NCI-H2196 treated with DMSO at 0.1 percent for 48 hours (cell line): ENCODE data around the gene KCNN4.
"Not testable (repeated sequence)": the region's sequence is repeated elsewhere in the genome, so short reads cannot be mapped to it uniquely, and the experiment has no call there.

Source experiments
- DNase-seq: peaks from one replicate; lab custom pipeline; 2025; ENCODE audit not compliant: unreplicated experiment; lab: John Stamatoyannopoulos, UW

The KCNN4 gene

GRCh38 chr19:43775299-43775890, 5.4 kb downstream of the KCNN4 start:
- no peak for DNase-seq

- not testable (repeated sequence) for DNase-seq
Observed at GRCh38 chr19:43774940-43775258, 5.9 kb downstream of the KCNN4 start.

DNA sequence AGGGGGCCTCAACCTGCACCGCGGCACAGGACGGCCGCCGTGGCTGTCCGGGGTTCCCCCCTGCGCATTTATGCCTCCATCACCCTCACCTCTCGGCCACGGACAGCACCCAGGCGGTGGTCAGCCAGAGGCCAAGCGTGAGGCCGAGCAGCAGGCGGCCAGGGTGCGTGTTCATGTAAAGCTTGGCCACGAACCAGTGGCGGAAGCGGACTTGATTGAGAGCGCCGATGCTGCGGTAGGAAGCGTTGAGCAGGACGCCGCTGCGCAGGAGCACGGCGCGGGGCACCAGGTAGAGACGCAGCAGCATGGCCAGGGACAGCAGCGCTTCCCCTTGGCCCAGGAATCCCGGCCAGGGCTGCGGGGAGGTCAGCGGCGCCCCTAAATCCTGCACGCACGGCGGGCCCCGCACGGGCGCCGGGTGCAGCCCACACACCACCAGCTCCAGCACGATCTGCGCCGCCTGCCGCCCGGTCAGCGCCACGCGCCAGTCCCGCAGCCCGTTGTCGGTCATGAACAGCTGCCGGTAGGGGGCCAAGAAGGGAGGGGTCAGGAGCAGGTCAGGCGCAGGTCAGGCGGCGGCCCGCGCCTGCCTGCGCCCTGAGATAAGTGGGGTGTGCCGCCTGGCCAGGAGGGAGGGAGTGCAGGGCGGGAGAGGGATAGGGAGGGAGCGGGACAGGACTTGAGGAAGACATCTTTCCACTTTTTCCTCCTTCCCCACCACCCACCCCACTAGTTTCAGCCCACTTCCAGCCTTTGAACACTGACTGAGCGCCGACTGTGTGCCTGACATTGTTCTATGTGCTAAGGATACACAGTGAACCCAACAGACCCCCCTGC, 6.5 kb downstream of the KCNN4 start:
- no peak for DNase-seq

DNA sequence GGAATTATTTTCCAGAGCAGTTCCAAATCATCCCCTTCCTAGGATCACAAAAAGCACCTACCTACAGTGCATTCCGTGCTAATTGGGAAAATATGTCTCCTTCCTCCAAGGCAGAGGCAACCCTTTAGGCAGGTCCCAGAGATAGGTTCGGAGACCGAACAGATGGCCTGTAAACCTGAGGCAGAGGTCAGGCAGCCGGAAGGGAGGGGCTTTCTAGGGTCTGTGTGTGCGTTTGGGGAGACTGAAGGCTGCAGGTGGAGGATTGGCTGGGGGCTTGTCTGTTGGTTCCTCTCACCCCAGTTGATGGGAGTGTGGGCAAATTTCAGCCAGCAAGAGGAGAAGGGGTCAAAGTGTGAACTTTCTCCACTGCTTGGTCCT, 7.1 kb downstream of the KCNN4 start:
- DNase-seq = no peak

GRCh38 chr19:43769256-43769655, 11.5 kb downstream of the KCNN4 start:
- DNase-seq = no peak

DNA sequence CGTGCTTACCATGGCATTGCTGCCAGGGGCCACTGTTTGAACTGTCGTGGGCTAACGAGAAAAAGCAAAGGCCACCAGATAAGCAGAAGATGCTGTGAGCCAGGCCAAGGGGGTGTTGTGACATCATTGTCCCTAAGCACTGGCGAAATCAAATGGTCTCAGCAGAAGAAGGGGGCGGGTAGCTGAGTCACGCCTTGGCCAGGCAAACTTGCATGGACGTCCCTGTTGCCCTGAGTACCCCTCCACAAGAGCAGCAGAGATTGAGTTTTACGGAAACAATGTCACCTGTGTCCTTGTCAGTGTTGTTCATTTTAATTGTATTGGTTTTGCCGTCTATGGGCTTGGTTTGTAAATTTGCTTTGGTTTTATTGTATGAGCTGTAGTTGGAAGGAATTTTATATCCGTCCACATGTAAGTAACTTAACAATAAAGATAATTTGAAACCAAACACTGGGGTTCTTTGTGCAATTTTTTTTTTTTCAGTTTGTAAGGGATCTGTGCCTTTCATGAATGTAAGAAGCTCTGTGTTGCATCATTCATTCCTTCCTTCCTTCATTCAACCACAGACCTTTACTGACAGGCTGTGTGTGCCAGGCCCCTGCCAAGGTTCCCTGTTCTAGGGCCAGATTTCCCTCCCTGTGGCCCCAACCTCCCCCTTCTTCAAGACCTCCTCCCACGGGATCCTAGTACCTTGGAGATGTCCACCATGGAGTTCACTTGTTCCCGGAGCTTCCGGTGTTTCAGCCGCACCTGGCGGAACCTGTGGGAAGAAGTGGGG, 12.3 kb downstream of the KCNN4 start:
- DNase-seq = no peak

- no peak for DNase-seq
Observed at GRCh38 chr19:43767818-43768217, 13.0 kb downstream of the KCNN4 start.

DNA sequence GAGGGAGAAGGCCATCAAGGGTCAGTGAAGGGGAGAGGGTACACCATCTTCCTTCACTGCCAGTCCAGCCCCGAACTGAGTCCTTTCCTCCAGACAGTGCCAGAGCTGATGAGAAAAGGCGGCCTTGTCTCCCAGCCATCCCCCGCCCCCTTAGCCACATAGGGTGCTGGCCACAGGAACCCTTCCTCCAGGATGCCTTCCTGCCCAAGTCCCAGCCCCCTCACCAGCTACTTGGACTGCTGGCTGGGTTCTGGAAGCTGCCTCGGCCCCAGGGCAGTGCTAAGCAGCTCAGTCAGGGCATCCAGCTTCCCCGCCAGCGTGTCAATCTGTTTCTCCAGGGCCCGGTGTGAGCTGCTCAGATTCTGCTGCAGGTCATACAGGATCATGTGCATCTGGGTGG, 13.5 kb downstream of the KCNN4 start:
- no peak for DNase-seq

DNA sequence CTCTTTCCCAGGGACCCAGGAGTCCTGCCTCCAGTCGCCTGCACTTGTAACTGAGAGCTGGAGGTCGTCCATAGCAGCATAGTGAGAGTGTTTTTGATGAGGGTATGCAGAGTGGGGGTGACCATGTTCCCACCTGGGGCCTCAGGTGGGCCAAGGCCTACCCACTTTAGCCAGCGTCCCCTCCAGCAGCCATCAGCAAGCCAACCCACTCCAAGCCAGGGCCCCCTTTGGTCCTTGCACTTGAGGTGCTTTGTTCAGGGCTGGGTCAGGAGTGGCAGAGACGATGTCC, 14.1 kb downstream of the KCNN4 start:
- no peak for DNase-seq

GRCh38 chr19:43765109-43765876, 15.5 kb downstream of the KCNN4 start:
- DNase-seq = no peak

DNA sequence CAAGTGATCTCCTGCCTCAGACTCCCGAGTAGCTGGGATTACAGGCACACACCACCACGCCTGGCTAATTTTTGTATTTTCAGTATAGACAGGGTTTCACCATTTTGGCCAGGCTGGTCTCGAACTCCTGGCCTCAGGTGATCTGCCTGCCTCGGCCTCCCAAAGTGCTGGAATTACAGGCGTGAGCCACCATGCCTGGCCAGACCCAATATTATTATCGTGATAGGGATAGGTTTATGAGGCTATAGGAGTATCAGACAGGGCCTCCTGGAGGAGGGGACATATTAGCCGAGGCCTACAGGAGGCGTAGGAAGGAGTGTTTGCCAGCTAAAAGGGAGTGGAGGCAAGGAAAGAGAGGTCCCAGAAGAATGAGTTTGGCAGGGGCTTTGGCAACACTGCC, 16.1 kb downstream of the KCNN4 start:
- not testable (repeated sequence) for DNase-seq

DNA sequence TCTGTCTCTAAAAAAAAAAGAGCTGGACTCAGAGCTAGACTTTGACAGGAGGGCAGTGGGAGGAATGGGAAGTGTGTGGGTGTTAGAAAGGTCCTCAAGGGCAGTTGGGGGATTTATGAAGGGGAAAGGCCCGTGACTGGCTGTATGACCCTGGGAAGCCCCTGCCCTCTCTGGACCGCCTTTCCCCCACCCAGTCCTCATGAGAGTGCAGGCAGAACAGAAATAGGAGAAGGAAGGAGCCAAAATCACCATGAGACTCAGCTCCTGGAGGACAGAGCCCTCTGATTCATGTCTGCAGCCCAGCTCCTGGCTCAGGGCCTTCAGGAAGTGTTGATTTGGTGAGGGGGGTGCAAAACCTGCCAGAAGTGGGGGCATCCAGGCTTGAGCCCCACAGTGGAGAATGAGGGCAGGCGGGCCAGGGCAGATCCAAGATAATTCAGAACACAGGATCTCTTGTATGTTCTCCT, 17.3 kb downstream of the KCNN4 start:
- DNase-seq = no peak

DNA sequence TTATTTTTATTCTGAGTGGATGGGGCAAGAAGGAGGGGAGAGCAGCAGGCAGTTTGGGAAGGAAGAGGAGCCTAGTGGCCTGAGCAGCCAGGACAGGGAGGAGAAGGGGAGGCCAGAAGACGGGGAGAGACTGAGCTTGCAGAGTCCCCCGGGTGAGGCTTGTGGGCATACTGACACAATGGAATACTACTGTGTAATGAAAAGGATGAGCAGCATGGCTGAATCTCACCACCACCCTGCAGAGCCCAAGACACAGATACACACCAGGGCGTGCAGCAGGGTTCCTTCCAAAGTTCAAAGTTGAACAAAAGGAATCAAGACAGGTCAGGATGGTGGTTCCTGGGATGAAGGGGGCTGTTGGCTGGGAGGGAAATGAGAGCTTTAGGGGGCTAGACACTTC, 18.0 kb downstream of the KCNN4 start:
- DNase-seq = no peak

DNA sequence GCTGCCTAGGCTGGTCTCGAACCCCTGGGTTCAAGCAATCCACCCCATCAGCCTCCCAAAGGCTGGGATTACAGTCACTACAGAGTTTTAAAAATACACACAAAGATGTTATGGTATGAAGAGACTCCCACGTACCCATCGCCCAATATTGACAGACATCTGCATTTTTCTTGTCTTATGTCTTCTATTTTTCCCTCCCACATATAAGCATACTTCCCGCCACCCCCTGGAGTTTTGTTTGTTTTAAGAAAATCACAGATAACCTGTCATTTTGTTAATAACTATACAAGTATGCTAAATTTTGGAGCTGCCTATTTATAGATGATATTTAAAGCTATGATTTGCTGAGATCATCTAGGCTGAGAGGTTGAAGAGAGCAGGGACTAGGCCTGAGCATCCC, 19.8 kb downstream of the KCNN4 start:
- no peak for DNase-seq

DNA sequence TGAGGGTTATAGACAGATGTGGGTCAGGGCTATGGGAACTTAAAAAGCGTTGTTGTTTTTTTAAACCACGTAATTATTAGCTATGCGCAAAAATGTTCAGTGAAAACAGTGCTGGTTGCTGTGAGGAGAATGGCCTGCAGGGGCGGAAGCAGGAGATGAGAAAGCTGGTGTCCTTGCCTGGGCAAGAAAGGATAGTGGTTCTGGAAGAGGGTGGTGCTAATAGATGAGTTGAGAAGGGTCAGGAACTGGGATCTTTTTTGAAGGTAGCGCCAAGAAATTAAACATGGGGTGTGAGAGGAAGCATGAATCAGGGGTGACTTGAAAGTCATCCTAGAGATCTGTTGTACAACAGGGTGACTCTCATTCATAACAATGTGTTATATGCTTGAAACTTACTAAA, 21.3 kb downstream of the KCNN4 start:
- no peak for DNase-seq

DNA sequence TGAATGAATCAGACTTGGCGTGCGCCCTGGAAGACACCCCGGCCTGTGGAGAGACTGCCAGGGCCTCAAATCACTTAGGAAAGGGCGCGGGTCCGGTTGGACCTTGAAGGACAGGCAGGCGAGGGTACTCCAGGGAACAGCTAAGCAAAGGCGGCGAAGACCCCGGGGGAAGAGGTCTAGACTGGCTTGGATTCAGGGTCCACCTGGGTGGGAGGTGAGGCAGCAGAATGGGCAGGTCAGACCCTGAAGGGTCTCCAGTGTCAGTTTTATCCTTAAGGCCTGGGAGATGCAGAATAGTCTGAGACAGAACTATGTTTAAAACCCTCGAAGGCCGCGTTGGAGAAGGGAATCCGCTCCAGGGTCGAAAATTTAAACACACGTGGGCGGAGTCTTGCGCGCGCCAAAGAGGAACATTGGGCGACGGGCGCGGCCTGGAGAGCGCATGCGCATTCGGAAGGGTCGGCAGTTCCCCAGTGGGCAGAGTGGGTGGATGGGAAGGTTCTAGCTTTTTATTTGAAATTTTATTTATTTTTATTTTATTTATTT, 25.4 kb downstream of the KCNN4 start:
- DNase-seq = peak; percentile 71

GRCh38 chr19:43754503-43755255, 26.1 kb downstream of the KCNN4 start, which contains the start of gene SMG9:
Gene SMG9, minus strand, starts transcription at chr19:43754962. Its CDS starts 4,221 bp downstream, at chr19:43750741.
- peak; percentile 94 for DNase-seq

GRCh38 chr19:43754253-43754502, 26.6 kb downstream of the KCNN4 start:
- no peak for DNase-seq

DNA sequence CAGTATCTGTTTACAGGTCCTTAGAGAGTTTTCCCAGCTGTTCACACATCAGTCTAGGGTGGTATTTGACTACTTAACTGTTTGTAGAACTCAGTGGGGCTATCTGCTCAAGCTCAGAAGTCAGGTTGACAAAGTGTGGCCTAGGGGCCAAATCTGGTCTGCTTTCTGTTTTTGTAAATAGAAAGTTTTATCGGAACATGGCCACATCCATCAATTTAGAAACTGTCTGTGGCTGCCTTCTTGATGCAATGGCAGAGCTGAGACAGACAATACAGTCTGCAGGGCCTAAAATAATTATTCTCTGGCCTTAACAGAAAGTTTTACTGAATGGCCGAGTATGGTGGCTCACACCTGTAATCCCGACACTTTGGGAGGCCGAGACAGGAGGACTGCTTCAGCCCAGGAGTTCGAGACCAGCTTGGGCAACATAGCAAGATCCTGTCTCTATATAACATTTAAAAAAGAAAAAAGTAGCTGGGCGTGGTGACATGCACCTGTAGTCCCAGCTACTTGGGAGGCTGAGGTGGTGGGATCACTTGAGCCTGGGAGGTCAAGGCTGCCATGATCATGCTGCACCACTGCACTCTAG, 28.4 kb downstream of the KCNN4 start:
- no peak for DNase-seq

GRCh38 chr19:43751466-43752220, 29.1 kb downstream of the KCNN4 start:
- DNase-seq = no peak
